Type B pancreatic cell (in vitro differentiated cells): Measurements from ENCODE around the gene MYBPC3. TPM values are rescaled to one million over a fixed set of nuclear protein-coding genes. Genes with fewer than 3 reads are reported as not detected.

Source experiments
- DNase-seq: peaks from one replicate; pipeline ENCODE4 v3.0.0; 2021; ENCODE audit warnings: mixed read lengths; ENCODE audit not compliant: unreplicated experiment; ENCODE audit errors: extremely low spot score
- H3K27ac Mint-ChIP-seq: 2 replicates; pipeline ENCODE4 v1.8.0; 2021; ENCODE audit warnings: mild to moderate bottlenecking, mixed read lengths
- H3K27me3 Mint-ChIP-seq: 2 replicates; pipeline ENCODE4 v1.8.0; 2021; ENCODE audit warnings: mixed read lengths
- H3K36me3 Mint-ChIP-seq: 2 replicates; pipeline ENCODE4 v1.8.0; 2021; ENCODE audit warnings: mixed read lengths
- H3K4me1 Mint-ChIP-seq: one replicate; pipeline ENCODE4 v1.8.0; 2021; ENCODE audit warnings: mixed read lengths; ENCODE audit not compliant: unreplicated experiment
- H3K4me3 Mint-ChIP-seq: 2 replicates; pipeline ENCODE4 v1.8.0; 2021; ENCODE audit warnings: mild to moderate bottlenecking, mixed read lengths
- H3K9me3 Mint-ChIP-seq: 2 replicates; pipeline ENCODE4 v1.8.0; 2021; ENCODE audit warnings: mixed read lengths
- CTCF ChIP-seq: fragments of 200-600 bp; sonication (generic); conservative IDR thresholded peaks from 2 replicates; pipeline ENCODE4 v1.5.0; 2021; ENCODE audit warnings: antibody characterized with exemption, mild to moderate bottlenecking
- total RNA-seq: library from RNA; stranded (reverse); gene quantifications from 2 replicates; pipeline ENCODE4 v1.2.1, GENCODE V29; 2021; ENCODE audit warnings: low replicate concordance

The MYBPC3 gene
- total RNA-seq, 1 donor from 2014 or later: 1.8 TPM

GRCh38 chr11:47356129-47356997, 3.9 kb upstream of the MYBPC3 start:
- Mint-ChIP-seq H3K9me3 (no peaks in the 10 kb centered on the region), H3K4me1 (peaks cover 4% of the 10 kb centered on the region), H3K36me3 (no peaks in the 10 kb centered on the region), H3K27me3 (no peaks in the 10 kb centered on the region), H3K27ac (no peak overlapping the region), H3K4me3 (no peak overlapping the region)
- DNase-seq: no peak
- TF ChIP-seq CTCF: no peak

GRCh38 chr11:47355283-47356128, 3.0 kb upstream of the MYBPC3 start:
- Mint-ChIP-seq H3K4me1 (peaks cover 4% of the 10 kb centered on the region), H3K36me3 (no peaks in the 10 kb centered on the region), H3K27me3 (no peaks in the 10 kb centered on the region), H3K27ac (no peak overlapping the region), H3K4me3 (peak overlapping the region; percentile 88), H3K9me3 (no peaks in the 10 kb centered on the region)
- DNase-seq: peak; percentile 97
- TF ChIP-seq CTCF: peak; percentile 95

GRCh38 chr11:47354913-47355282, 2.4 kb upstream of the MYBPC3 start:
- peak overlapping the region; percentile 8 for H3K27ac Mint-ChIP-seq
- H3K4me3 Mint-ChIP-seq: peak overlapping the region; percentile 88
- no peaks in the 10 kb centered on the region for H3K36me3 Mint-ChIP-seq
- DNase-seq: no peak
- H3K27me3 Mint-ChIP-seq: no peaks in the 10 kb centered on the region
- H3K4me1 Mint-ChIP-seq: peaks cover 4% of the 10 kb centered on the region
- H3K9me3 Mint-ChIP-seq: no peaks in the 10 kb centered on the region
- TF ChIP-seq CTCF: no peak

GRCh38 chr11:47353978-47354774, 1.7 kb upstream of the MYBPC3 start:
- Mint-ChIP-seq H3K36me3 (no peaks in the 10 kb centered on the region), H3K4me1 (peaks cover 5% of the 10 kb centered on the region), H3K4me3 (peak overlapping the region; percentile 76), H3K27ac (peak overlapping the region; percentile 8), H3K27me3 (no peaks in the 10 kb centered on the region), H3K9me3 (no peaks in the 10 kb centered on the region)
- no peak for DNase-seq
- no peak for TF ChIP-seq CTCF
